SK-N-SH (cell line): ENCODE measurements around the gene AGO1. TPM values are rescaled to one million over a fixed set of nuclear protein-coding genes. Genes with fewer than 3 reads are reported as not detected.
A peak's percentile ranks its signal among the peaks of the same experiment; 100 is the strongest.

ENCODE experiments used
- CTCF ChIA-PET: fragments of 300-600, 350-600 bp; formaldehyde crosslinking; extraction: SDS; loops from one replicate; lab custom pipeline; 2021; lab: Yijun Ruan, JAX
- POLR2A ChIA-PET: fragments of 350-600 bp; sonication (Branson Sonifier 250); formaldehyde crosslinking; extraction: SDS; loops from one replicate; lab custom pipeline; 2020; ENCODE audit warnings: antibody characterized with exemption, inconsistent platforms; lab: Yijun Ruan, JAX
- DNase-seq: peaks from one replicate; pipeline ENCODE4 v3.0.0; 2012
- H2AFZ ChIP-seq: fragments of 200-600 bp; sonication (generic); 2 replicates; pipeline ENCODE4 v1.8.1; 2016; ENCODE audit warnings: antibody characterized with exemption, mild to moderate bottlenecking, low read depth
- H3F3A ChIP-seq: fragments of 200-600 bp; sonication (generic); replicated peaks from 2 replicates; pipeline ENCODE3; 2016; ENCODE audit warnings: antibody characterized with exemption, mild to moderate bottlenecking; ENCODE audit not compliant: insufficient read depth
- H3K27ac ChIP-seq, 2 experiments: fragments of 200-500 bp in 1 of 2; fragments of 200-600 bp in 1 of 2; sonication (Bioruptor generic) in 1 of 2; sonication (generic), shearing (Covaris generic) in 1 of 2; 2 replicates each; pipeline versions ENCODE4 v1.5.1 to v1.6.1; 2014 to 2016; ENCODE audit warnings: low read depth in 2 of 2, inconsistent platforms in 1 of 2, low read length in 1 of 2, mild to moderate bottlenecking in 1 of 2, mixed read lengths in 1 of 2
- H3K27me3 ChIP-seq: fragments of 200-600 bp; sonication (generic), shearing (Covaris generic); 2 replicates; pipeline ENCODE4 v1.6.1; 2016; ENCODE audit warnings: mixed run types; ENCODE audit not compliant: insufficient read depth
- H3K36me3 ChIP-seq, 2 experiments: fragments of 200-500 bp in 1 of 2; fragments of 200-600 bp in 1 of 2; sonication (Bioruptor generic) in 1 of 2; sonication (generic) in 1 of 2; replicated peaks in 1 of 2; 2 replicates each; pipeline versions ENCODE3 to v1.5.1; 2014 to 2016; ENCODE audit warnings: low read length in 1 of 2, mild to moderate bottlenecking in 1 of 2; ENCODE audit not compliant: insufficient read depth in 2 of 2, control insufficient read depth in 1 of 2
- H3K4me1 ChIP-seq, 2 experiments: fragments of 200-500 bp in 1 of 2; fragments of 200-600 bp in 1 of 2; sonication (Bioruptor generic) in 1 of 2; sonication (generic), shearing (Covaris generic) in 1 of 2; 2 replicates each; pipeline versions ENCODE4 v1.5.1 to v1.6.1; 2014 to 2016; ENCODE audit warnings: low read depth in 1 of 2, low read length in 1 of 2, mixed run types in 1 of 2; ENCODE audit not compliant: insufficient read depth in 2 of 2, control insufficient read depth in 1 of 2
- H3K4me2 ChIP-seq: fragments of 200-600 bp; sonication (generic), shearing (Covaris generic); 2 replicates; pipeline ENCODE4 v1.6.1; 2017; ENCODE audit warnings: mixed run types
- H3K4me3 ChIP-seq, 2 experiments: fragments of 200-500 bp in 1 of 2; fragments of 200-600 bp in 1 of 2; sonication (Bioruptor generic) in 1 of 2; sonication (generic), shearing (Covaris generic) in 1 of 2; 2 replicates each; pipeline versions ENCODE4 v1.5.1 to v1.8.1; 2014 to 2016; ENCODE audit warnings: low read depth in 2 of 2, inconsistent platforms in 1 of 2, low read length in 1 of 2, mild to moderate bottlenecking in 1 of 2, mixed read lengths in 1 of 2, moderate library complexity in 1 of 2
- H3K79me2 ChIP-seq: fragments of 200-600 bp; sonication (generic); 2 replicates; pipeline ENCODE4 v1.8.1; 2017; ENCODE audit warnings: mild to moderate bottlenecking; ENCODE audit not compliant: insufficient read depth
- H3K9ac ChIP-seq: fragments of 200-600 bp; sonication (generic); 2 replicates; pipeline ENCODE4 v1.6.1; 2017; ENCODE audit warnings: mixed run types
- H3K9me2 ChIP-seq: fragments of 200-600 bp; sonication (generic); 2 replicates; pipeline ENCODE4 v1.6.1; 2017; ENCODE audit warnings: mixed run types
- H3K9me3 ChIP-seq: fragments of 200-600 bp; sonication (generic); 2 replicates; pipeline ENCODE4 v1.6.1; 2017; ENCODE audit warnings: mixed run types, mild to moderate bottlenecking, moderate library complexity
- H4K20me1 ChIP-seq: fragments of 200-600 bp; sonication (generic); 2 replicates; pipeline ENCODE4 v1.6.1; 2017; ENCODE audit warnings: mild to moderate bottlenecking, mixed run types; ENCODE audit not compliant: insufficient read depth
- ELF1 ChIP-seq: IDR thresholded peaks from 2 replicates; pipeline ENCODE4 v1.4.0; 2012
- EP300 ChIP-seq, 2 experiments: IDR thresholded peaks; 2 replicates each; pipeline versions ENCODE4 v1.4.0 to v1.6.1; 2012; ENCODE audit warnings: borderline replicate concordance in 1 of 2, low read depth in 1 of 2, low read length in 1 of 2
- FOSL2 ChIP-seq: IDR thresholded peaks from 2 replicates; pipeline ENCODE4 v1.4.0; 2012; ENCODE audit warnings: low read depth, mild to moderate bottlenecking, moderate library complexity, borderline replicate concordance
- GABPA ChIP-seq: IDR thresholded peaks from 2 replicates; pipeline ENCODE4 v1.4.0; 2012; ENCODE audit warnings: low read depth, mild to moderate bottlenecking
- GATA2 ChIP-seq: sonication (generic); formaldehyde crosslinking; IDR thresholded peaks from 2 replicates; pipeline ENCODE4 v1.5.0; 2020; ENCODE audit warnings: mild to moderate bottlenecking, missing genetic modification reagents
- NFIC ChIP-seq: IDR thresholded peaks from 2 replicates; pipeline ENCODE4 v1.4.0; 2012; ENCODE audit warnings: borderline replicate concordance
- RAD21 ChIP-seq: IDR thresholded peaks from 2 replicates; pipeline ENCODE4 v1.6.1; 2012; ENCODE audit warnings: mild to moderate bottlenecking, low read length
- RXRA ChIP-seq: IDR thresholded peaks from 2 replicates; pipeline ENCODE4 v1.4.0; 2012; ENCODE audit warnings: low read depth, mild to moderate bottlenecking, borderline replicate concordance
- TCF12 ChIP-seq: IDR thresholded peaks from 2 replicates; pipeline ENCODE4 v1.4.0; 2012
- TEAD4 ChIP-seq: IDR thresholded peaks from 2 replicates; pipeline ENCODE4 v1.4.0; 2012; ENCODE audit warnings: mild to moderate bottlenecking, borderline replicate concordance; ENCODE audit not compliant: insufficient read depth
- YY1 ChIP-seq: IDR thresholded peaks from 2 replicates; pipeline ENCODE4 v1.4.0; 2012; ENCODE audit warnings: low read depth, mild to moderate bottlenecking
- WGBS: methylation state at CpG from one replicate; pipeline ENCODE4 v1.1.6; 2017; ENCODE audit warnings: low lambda C conversion rate; 5-methylcytosine and 5-hydroxymethylcytosine counted together
- polyA plus RNA-seq, 3 experiments: library from polyadenylated mRNA; depleted of rRNA; stranded (reverse); fragments of >200 nt; gene quantifications; 2 replicates each; pipeline ENCODE4 v1.2.3, GENCODE V29; 2012
- TF ChIP-seq, protein P1 (sequence below): fragments of 200-600 bp; sonication (generic); IDR thresholded peaks from 2 replicates; pipeline ENCODE4 v1.6.1; 2017; ENCODE audit warnings: antibody characterized with exemption, mild to moderate bottlenecking, moderate library complexity
- TF ChIP-seq, protein P2 (sequence below): IDR thresholded peaks from 2 replicates; pipeline ENCODE4 v1.4.0; 2012; ENCODE audit warnings: low read depth
- TF ChIP-seq, protein P3 (sequence below): IDR thresholded peaks from 2 replicates; pipeline ENCODE4 v1.4.0; 2012; ENCODE audit warnings: low read depth, borderline replicate concordance

AGO1 gene
- polyA plus RNA-seq, 1 of the 3 experiments (the other 2 are of a cell fraction) = 7.8 TPM

DNA sequence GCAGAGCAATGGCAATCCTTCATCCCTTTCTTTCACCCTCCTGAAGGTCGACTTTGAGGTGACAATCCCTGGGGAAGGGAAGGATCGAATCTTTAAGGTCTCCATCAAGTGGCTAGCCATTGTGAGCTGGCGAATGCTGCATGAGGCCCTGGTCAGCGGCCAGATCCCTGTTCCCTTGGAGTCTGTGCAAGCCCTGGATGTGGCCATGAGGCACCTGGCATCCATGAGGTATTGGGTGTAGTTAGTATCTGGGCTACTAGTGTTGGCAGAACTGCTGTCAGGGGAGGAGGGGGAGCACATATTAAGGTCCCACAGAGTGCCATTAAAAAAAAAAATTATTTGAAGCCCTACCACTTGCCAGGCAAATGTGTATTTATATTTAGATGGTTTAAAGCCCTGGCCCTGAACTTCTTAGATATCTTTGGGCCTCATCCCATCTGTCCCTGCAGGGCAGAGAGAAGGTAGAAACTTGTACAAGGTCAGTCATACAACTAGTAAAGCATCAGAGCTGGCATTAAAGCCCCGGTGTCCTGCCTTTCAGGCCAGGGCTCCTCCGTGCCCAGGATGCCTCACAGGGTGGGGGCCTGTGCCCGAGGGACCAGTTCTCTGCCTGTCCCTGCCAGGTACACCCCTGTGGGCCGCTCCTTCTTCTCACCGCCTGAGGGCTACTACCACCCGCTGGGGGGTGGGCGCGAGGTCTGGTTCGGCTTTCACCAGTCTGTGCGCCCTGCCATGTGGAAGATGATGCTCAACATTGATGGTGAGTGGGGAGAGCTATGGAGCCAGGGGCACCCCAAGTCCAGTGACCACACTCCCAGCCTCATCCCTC, 10.3 kb downstream of the AGO1 start:
- no peak for DNase-seq
- POLR2A ChIA-PET = no interaction called here
- WGBS = 92% methylated on average over 4 of the region's 14 CpGs
- Histone ChIP-seq H3K4me1 (no peaks in the 10 kb centered on the region), H3K79me2 (peaks cover 6% of the 10 kb centered on the region; the same call in 1 of the 2 replicates), H3K27ac (no peak overlapping the region), H3K9me3 (no peaks in the 10 kb centered on the region), H3K4me2 (no peak overlapping the region), H3K4me3 (no peak overlapping the region), H4K20me1 (no peaks in the 10 kb centered on the region), H3K27me3 (no peaks in the 10 kb centered on the region), H3K9ac (no peak overlapping the region), H2AFZ (no peak overlapping the region), H3K36me3 (peaks cover 24 to 61% of the 10 kb centered on the region in 2 experiments), H3K9me2 (no peaks in the 10 kb centered on the region), H3F3A (no peaks in the 10 kb centered on the region)
- TF ChIP-seq EP300 (IDR thresholded peaks at IDR 0.05; ENCODE audit: borderline replicate concordance in 1 of 2, low read depth in 1 of 2, low read length in 1 of 2) (no peak), GABPA (no peak), RXRA (no peak), ELF1 (no peak), YY1 (no peak), GATA2 (CRISPR knock-in tag) (no peak), NFIC (no peak), TEAD4 (no peak)
- TF ChIP-seq, protein P1, sequence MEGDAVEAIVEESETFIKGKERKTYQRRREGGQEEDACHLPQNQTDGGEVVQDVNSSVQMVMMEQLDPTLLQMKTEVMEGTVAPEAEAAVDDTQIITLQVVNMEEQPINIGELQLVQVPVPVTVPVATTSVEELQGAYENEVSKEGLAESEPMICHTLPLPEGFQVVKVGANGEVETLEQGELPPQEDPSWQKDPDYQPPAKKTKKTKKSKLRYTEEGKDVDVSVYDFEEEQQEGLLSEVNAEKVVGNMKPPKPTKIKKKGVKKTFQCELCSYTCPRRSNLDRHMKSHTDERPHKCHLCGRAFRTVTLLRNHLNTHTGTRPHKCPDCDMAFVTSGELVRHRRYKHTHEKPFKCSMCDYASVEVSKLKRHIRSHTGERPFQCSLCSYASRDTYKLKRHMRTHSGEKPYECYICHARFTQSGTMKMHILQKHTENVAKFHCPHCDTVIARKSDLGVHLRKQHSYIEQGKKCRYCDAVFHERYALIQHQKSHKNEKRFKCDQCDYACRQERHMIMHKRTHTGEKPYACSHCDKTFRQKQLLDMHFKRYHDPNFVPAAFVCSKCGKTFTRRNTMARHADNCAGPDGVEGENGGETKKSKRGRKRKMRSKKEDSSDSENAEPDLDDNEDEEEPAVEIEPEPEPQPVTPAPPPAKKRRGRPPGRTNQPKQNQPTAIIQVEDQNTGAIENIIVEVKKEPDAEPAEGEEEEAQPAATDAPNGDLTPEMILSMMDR = no peak
- TF ChIP-seq, protein P2, sequence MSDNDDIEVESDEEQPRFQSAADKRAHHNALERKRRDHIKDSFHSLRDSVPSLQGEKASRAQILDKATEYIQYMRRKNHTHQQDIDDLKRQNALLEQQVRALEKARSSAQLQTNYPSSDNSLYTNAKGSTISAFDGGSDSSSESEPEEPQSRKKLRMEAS = no peak
- TF ChIP-seq, protein P3, sequence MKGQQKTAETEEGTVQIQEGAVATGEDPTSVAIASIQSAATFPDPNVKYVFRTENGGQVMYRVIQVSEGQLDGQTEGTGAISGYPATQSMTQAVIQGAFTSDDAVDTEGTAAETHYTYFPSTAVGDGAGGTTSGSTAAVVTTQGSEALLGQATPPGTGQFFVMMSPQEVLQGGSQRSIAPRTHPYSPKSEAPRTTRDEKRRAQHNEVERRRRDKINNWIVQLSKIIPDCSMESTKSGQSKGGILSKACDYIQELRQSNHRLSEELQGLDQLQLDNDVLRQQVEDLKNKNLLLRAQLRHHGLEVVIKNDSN = no peak
- CTCF ChIA-PET = interaction anchor here (2.6 kb wide), 1 partner anchor 10 kb away, joined by 7 read pairs; the partner anchor contains the start of gene AGO1

DNA sequence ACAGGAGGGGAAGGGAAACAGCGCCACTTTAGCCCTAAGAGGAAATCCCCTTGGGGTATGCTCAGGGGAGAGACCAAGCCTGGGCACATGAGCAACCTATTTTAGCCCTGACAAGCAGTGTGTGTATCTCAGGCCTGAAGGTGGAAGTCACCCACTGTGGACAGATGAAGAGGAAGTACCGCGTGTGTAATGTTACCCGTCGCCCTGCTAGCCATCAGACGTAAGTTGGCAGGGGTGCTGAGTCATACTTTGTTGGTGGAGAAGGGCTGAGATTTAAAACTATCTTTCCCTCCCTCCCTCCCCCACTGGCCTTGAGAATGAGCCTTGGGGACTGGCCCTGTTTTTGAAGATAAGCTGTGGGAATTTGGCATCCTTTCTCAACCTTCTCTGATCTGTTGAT, 11.2 kb downstream of the AGO1 start:
- CTCF ChIA-PET = interaction anchor here (2.6 kb wide), 1 partner anchor 11 kb away, joined by 7 read pairs; the partner anchor contains the start of gene AGO1
- no peaks in the 10 kb centered on the region for H3K4me1 ChIP-seq
- no CpG with 5 or more reads among the region's 6 CpGs for WGBS
- peaks cover 27 to 64% of the 10 kb centered on the region in 2 experiments for H3K36me3 ChIP-seq
- POLR2A ChIA-PET = no interaction called here
- H3K4me3 ChIP-seq = no peak overlapping the region
- TF ChIP-seq GABPA = no peak
- no peak for TF ChIP-seq RAD21
- TF ChIP-seq TCF12 = peak; percentile 18; the same call in 1 of the 2 replicates
- peak; percentile 25; the same call in 1 of the 2 replicates for TF ChIP-seq FOSL2
- no peak overlapping the region for H3K9ac ChIP-seq
- no peaks in the 10 kb centered on the region for H3K27me3 ChIP-seq
- peaks cover 5% of the 10 kb centered on the region; the same call in 1 of the 2 replicates for H3K79me2 ChIP-seq
- no peak overlapping the region for H3K27ac ChIP-seq
- H3K9me2 ChIP-seq = no peaks in the 10 kb centered on the region
- no peaks in the 10 kb centered on the region for H3F3A ChIP-seq
- no peak overlapping the region for H3K4me2 ChIP-seq
- H2AFZ ChIP-seq = no peak overlapping the region
- no peaks in the 10 kb centered on the region for H3K9me3 ChIP-seq
- no peaks in the 10 kb centered on the region for H4K20me1 ChIP-seq
- DNase-seq = no peak
